Peyer's patch (tissue), 4 donors: ENCODE measurements around the gene BRIP1.

Experiments used
- POLR2A ChIP-seq, 2 donors: fragments of 450-650 bp; IDR thresholded peaks; one replicate each; pipeline ENCODE4 v1.5.1; 2017; ENCODE audit warnings: antibody characterized with exemption in 2 of 2, mild to moderate bottlenecking in 2 of 2, moderate library complexity in 2 of 2
- TF ChIP-seq, protein P1 (sequence below), 6 experiments: fragments of 450-650 bp in 4 of 6; fragments of 200-600 bp in 2 of 6; sonication (generic) in 1 of 6; IDR thresholded peaks; one replicate each; pipeline ENCODE4 v1.5.1; 2017 to 2019; ENCODE audit warnings: antibody characterized with exemption in 6 of 6, mild to moderate bottlenecking in 3 of 6, moderate library complexity in 1 of 6

DNA sequence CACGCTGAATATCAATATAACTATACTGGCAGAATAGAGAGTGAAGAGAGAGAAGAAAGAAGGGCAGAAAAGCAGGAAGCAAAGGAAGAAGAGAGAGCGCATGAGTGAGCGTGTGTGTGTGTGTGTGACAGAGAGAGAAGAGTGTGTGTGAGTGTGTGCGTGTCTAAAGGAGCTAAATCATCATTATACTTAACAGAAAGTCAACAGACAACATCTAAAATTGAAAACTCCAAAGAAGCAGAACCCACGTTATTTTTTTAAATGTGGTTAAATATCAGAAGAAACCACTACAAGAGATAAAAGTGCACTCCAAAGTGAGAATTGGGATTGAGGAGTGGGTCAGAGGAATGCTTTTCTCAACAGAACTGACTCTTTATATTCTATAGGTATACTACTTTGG is 77.2 kb downstream of the BRIP1 start:
- no peak for TF ChIP-seq POLR2A (IDR thresholded peaks at IDR 0.05)
- TF ChIP-seq, protein P1, sequence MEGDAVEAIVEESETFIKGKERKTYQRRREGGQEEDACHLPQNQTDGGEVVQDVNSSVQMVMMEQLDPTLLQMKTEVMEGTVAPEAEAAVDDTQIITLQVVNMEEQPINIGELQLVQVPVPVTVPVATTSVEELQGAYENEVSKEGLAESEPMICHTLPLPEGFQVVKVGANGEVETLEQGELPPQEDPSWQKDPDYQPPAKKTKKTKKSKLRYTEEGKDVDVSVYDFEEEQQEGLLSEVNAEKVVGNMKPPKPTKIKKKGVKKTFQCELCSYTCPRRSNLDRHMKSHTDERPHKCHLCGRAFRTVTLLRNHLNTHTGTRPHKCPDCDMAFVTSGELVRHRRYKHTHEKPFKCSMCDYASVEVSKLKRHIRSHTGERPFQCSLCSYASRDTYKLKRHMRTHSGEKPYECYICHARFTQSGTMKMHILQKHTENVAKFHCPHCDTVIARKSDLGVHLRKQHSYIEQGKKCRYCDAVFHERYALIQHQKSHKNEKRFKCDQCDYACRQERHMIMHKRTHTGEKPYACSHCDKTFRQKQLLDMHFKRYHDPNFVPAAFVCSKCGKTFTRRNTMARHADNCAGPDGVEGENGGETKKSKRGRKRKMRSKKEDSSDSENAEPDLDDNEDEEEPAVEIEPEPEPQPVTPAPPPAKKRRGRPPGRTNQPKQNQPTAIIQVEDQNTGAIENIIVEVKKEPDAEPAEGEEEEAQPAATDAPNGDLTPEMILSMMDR (IDR thresholded peaks at IDR 0.05) = no peak
